Stimulated activated CD4-positive, alpha-beta T cell treated with anti-CD3 and anti-CD28 coated beads, Interleukin-4, amount 100 ng/mL, for 24 hours (primary cell): ENCODE measurements around the gene CLINT1.

Experiments
- DNase-seq: peaks from one replicate; pipeline ENCODE4 v3.0.0-alpha.2; 2020

Gene CLINT1

GRCh38 chr5:157819502-157820115 is 39.3 kb downstream of the CLINT1 start:
- no peak for DNase-seq

- DNase-seq, result no peak
Observed at GRCh38 chr5:157818368-157818767, 40.6 kb downstream of the CLINT1 start.

GRCh38 chr5:157817928-157818327 is 41.0 kb downstream of the CLINT1 start:
- no peak for DNase-seq

GRCh38 chr5:157817387-157817702 is 41.6 kb downstream of the CLINT1 start:
- DNase-seq, result no peak

- no peak for DNase-seq
Observed at GRCh38 chr5:157816682-157817386, 42.1 kb downstream of the CLINT1 start.

GRCh38 chr5:157812086-157812485 is 46.9 kb downstream of the CLINT1 start:
- no peak for DNase-seq

- no peak for DNase-seq
Observed at GRCh38 chr5:157808043-157808442, 50.9 kb downstream of the CLINT1 start.

GRCh38 chr5:157802736-157803135 is 56.2 kb downstream of the CLINT1 start:
- DNase-seq, result no peak

GRCh38 chr5:157800137-157800536 is 58.8 kb downstream of the CLINT1 start:
- DNase-seq, result no peak

GRCh38 chr5:157799578-157799977 is 59.4 kb downstream of the CLINT1 start:
- no peak for DNase-seq

- peak; percentile 9 for DNase-seq
Observed at GRCh38 chr5:157793301-157793700, 65.6 kb downstream of the CLINT1 start.

GRCh38 chr5:157785801-157786200 is 73.1 kb downstream of the CLINT1 start:
- DNase-seq, result no peak

GRCh38 chr5:157779221-157779620 is 79.7 kb downstream of the CLINT1 start:
- DNase-seq, result no peak

- no peak for DNase-seq
Observed at GRCh38 chr5:157778121-157778805, 80.7 kb downstream of the CLINT1 start.

- peak; percentile 18 for DNase-seq
Observed at GRCh38 chr5:157772127-157772526, 86.8 kb downstream of the CLINT1 start.

GRCh38 chr5:157770665-157771064 is 88.3 kb downstream of the CLINT1 start:
- no peak for DNase-seq

- no peak for DNase-seq
Observed at GRCh38 chr5:157767689-157768088, 91.3 kb downstream of the CLINT1 start.

GRCh38 chr5:157766902-157767301 is 92.0 kb downstream of the CLINT1 start:
- no peak for DNase-seq

- DNase-seq, result no peak
Observed at GRCh38 chr5:157766442-157766841, 92.5 kb downstream of the CLINT1 start.

GRCh38 chr5:157764531-157764930 is 94.4 kb downstream of the CLINT1 start:
- DNase-seq, result no peak

GRCh38 chr5:157761690-157762621 is 97.0 kb downstream of the CLINT1 start:
- peak; percentile 32 for DNase-seq

- DNase-seq, result no peak
Observed at GRCh38 chr5:157758706-157759105, 100.2 kb downstream of the CLINT1 start.

GRCh38 chr5:157756122-157756521 is 102.8 kb downstream of the CLINT1 start:
- DNase-seq, result no peak
